Fibroblast of peridontal ligament (primary cell): ENCODE measurements around the gene PIP4K2A.
A peak's percentile ranks its signal among the peaks of the same experiment; 100 is the strongest.
"Not testable (repeated sequence)": the region's sequence is repeated elsewhere in the genome, so short reads cannot be mapped to it uniquely, and the experiment has no call there.

Experiments
- DNase-seq: peaks from one replicate; pipeline ENCODE4 v3.0.0-alpha.2; 2010; ENCODE audit errors: extremely low read depth

The PIP4K2A gene

DNA sequence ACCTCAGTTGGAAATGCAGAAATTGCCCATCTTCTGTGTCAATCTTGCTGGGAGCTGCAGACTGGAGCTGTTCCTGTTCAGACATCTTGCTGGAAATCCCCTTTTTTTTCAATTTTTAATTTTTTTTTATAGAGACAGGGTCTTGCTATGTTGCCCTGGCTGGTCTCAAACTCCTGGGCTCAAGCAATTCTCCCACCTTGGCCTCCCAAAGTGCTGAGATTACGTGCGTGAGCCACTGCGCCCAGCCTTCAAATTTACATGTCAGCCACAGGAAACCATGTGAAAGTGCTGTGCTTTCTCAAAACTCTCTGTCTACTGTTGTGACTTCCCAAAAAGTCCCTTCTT lies 200.0 kb downstream of the PIP4K2A start:
- DNase-seq, result not testable (repeated sequence)

DNA sequence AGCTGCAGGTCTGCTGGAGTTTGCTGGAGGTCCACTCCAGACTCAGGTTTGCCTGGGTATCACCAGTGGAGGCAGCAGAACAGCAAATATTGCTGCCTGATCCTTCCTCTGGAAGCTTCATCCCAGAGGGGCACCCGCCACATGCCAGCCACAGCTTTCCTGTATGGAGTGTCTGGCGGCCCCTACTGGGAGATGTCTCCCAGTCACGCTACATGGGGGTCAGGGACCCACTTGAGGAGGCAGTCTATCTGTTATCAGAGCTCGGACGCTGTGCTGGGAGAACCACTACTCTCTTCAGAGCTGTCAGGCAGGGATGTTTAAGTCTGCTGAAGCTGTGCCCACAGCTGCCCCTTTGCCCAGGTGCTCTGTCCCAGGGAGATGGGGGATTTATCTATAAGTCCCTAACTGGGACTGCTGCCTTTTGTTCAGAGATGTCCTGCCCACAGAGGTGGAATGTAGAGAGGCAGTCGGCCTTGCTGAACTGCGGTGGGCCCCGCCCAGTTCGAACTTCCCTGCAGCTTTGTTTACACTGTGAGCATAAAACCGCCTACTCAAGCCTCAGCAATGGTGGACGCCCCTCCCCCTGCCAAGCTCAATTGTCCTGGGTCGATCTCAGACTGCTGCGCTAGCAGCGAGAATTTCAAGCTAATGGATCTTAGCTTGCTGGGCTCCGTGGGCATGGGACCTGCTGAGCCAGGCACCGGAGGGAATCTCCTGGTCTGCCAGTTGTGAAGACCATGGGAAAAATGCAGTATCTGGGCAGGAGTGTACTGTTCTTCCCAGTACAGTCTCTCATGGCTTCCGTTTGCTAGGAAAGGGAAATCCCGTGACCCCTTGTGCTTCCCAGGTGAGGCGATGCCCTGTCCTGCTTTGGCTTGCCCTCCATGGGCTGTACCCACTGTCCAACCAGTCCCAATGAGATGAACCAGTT lies 200.6 kb downstream of the PIP4K2A start:
- not testable (repeated sequence) for DNase-seq

DNA sequence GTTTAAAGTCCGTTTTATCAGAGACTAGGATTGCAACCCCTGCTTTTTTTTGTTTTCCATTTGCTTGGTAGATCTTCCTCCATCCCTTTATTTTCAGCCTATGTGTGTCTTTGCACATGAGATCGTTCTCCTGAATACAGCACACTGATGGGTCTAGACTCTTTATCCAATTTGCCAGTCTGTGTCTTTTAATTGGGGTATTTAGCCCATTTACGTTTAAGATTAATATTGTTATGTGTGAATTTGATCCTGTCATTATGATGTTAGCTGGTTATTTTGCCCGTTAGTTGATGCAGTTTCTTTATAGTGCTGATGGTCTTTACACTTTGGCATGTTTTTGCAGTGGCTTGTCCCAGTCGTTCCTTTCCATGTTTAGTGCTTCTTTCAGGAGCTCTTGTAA lies 202.4 kb downstream of the PIP4K2A start:
- not testable (repeated sequence) for DNase-seq

DNA sequence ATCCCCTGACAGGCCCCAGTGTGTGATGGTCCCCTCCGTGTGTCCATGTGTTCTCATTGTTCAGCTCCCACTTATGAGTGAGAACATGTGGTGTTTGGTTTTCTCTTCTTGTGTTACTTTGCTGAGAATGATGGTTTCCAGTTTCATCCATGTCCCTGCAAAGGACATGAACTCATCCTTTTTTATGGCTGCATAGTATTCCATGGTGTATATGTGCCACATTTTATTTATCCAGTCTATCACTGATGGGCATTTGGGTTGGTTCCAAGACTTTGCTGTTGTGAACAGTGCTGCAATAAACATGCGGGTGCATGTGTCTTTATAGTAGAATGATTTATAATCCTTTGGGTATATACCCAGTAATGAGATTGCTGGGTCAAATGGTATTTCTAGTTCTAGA lies 206.2 kb downstream of the PIP4K2A start:
- not testable (repeated sequence) for DNase-seq

DNA sequence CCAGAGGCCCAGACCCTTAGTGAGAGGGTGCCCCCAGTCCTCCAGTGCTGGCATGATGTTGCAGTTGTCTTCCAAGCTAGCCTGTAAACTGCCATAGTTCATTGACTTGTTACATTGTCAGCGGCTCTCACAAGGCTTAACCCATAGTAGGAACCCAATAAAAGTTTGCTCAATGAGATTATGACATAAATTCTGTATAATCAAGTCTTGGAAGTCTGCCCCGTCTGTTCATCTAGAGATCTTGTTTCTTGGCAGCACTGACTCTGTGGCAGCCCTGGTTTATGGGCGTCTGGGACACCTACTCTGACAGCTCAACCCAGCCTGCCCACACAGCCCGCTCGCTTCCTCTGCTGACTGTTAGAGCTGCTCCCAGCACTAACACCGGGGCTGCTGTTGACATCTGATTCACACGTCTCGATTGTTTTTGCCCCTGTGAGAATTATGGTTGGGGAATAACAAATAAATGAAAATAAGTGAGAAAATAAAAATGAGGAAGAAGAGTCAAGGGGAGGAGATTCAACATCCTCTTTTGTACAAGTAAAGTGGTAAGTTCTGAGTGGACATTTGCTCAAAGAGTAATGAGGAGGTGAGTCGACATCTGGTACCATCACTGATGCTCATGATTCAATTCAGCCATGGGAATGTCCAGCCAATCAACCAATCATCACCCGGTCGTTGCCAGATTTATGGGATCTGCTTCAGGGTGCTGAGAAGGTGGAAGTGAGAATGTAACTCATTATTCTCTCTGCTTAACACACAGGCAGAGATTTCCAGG lies 208.3 kb downstream of the PIP4K2A start:
- DNase-seq, result no peak

DNA sequence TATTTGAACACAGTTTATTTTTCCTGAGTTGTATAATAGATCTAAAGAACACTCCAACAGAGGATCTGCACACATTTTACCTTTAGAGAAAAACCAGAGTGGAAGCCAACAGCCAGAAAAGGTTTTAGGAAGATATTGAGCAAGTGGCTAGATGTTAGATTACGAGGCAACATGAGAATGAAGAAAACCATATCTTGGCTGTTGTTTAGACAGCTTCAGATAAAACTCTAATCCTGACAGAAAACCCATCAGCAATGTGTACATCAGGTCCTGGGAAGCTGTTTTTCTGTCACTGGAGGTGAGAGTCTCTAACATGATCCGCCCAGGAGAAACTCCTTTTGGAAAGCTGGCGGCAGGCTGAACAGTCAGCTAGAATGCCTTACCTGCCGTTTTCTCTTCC lies 209.6 kb downstream of the PIP4K2A start:
- DNase-seq, result no peak

DNA sequence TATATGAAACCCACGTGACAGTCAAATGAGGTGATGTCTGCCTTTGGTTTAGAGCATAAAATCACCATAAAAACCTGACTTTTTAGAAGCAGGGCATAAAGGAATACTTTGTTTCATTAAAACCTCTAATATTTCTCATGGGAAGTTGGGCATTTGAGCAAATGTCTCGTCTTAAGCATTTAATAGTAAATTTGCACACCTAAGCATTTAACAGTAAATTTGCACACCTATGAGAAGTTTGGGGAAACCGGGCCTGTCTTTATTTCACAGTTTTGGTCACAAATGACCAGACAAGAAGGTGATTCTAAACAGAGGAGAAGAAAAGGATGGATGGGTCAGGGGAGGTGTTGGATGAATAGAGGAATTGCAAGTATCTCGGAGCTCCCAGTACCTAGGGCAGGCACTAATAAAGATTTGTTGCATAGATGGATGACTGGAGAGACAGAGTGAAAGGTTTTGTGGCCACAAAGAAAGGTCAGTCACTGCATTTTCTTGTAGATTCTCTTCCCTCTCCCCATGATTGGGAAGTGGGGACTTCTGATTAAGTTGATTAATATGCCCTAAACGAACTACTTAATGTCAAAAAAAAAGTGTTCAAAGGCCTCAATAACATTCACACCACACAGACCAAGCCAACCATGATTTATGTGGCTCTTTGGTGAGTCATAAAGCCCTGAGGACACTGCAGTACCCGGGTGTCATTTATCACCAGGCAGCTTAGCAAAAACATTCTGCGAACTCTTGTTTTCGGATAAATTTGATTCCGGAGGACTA lies 210.9 kb downstream of the PIP4K2A start:
- DNase-seq, result no peak

DNA sequence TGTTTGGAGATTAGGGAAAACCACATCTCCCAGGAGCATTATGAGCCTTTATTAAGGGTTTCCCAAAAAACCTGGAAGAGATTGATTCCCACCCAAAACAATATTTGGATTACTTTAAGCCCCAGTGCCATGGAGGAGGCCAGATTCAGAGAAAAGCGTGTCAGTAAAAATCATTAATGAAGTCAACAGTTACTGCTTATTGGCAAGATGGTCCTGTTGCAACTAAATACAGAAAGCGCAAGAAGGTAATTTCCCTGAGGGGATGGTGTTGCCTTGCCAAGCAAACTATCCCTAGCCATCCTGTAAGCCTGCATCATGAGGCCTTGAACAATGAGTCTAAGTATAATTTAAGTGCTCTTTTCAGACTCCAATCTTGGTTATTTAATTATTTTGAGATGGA lies 212.5 kb downstream of the PIP4K2A start:
- DNase-seq, result no peak

DNA sequence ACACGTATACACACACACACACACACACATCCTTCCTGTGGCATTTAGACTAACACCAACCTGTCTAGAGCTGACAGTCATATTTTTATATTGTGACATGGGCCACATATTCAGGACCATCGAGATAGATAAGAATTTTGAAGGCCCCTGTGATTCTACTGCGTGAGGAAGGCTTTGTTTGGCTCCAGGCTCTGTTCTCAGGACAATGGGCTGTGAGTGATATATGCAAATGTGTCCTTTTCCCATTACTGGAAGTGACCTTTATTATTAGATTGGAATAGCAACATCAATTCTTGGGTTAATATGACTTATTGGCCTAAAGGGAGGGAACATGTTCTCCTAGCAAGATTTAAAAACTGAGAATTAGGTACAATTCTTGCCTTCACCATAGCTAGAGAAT lies 213.0 kb downstream of the PIP4K2A start:
- no peak for DNase-seq

DNA sequence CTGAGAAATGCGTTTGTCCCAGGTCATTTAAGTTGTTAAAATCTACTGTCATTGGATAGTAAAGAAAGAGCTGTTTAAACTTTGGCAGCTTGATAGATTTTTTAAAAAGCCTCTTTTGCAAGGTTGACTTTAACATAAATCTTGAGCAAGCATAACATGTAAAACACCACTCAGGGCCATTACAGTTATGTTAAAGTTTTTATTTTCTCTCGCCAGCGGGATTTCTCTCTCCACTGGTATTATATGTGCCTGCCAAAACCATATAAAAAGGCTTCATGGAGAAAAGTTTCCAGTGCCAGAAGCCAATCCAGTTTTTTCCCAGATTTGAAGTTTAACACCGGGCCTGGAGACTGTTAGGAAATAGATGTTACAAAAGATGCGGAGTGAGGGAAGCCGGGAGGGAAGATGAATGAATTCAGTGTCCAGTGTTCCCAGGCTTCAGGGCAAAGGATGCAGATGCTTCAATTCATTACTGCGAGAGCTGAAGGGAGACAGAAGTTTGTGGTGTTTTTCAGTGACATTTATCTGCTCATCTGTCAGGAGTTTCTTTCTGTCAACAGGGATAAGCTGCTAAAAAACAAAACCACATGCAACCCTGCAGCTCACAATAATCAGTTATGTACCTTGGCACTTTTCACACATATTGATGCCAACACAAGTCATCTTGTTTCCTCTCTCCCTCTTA lies 213.6 kb downstream of the PIP4K2A start:
- peak; percentile 47 for DNase-seq

DNA sequence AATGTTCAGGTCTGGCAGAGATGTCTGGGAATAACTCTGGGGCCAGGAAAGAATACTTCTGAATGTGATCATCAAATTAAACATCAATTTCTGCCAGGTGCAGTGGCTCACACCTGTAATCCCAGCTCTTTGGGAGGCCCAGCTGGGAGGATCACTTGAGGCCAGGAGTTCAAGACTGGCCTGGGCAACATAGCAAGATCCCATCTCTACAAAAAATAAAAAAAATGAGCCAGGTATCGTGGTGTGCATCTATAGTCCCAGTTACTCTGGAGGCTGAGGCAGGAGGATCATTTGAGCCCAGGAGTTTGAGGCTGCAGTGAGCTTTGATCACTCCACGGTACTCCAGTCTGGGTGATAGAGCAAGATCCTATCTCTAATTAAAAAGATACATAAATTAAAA lies 214.4 kb downstream of the PIP4K2A start:
- DNase-seq, result not testable (repeated sequence)

DNA sequence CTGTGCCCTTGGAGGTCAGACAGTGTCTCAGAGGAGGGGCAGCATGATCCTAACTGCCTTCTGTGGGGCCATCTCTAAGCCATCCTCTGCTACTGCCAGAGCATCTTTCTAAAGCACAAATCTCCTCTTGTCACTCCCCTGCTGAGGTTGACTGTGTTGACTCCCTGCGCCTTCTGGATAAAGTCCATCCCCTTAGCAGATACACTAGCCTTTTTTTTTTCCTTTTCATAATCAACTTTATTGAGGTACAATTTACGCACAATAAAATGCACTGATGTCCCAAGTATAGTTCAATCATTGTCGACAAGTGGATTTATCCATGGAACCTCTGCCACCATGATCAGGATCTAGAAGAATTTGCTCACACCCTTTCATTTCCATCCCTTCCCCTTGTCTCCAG lies 219.0 kb downstream of the PIP4K2A start:
- DNase-seq, result no peak

DNA sequence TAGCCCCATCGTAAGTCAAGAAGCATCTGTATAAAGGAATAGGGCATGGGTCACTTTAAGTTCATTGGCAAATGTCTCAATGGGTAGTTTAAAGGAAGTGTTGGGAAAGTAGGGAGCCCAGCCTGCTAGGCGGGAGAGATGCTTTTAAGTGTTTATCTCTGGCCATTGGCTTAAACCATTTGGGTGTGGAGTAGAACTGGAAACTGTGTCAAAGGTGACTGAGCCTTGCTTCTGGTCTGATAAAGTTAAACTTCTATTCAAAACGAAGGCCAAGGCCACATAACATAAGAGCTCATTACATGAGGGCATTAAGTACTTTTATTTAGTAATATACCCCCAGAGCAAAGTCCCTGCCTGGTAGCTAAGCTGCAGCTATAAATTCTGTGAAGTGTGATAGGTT lies 220.4 kb downstream of the PIP4K2A start:
- no peak for DNase-seq

DNA sequence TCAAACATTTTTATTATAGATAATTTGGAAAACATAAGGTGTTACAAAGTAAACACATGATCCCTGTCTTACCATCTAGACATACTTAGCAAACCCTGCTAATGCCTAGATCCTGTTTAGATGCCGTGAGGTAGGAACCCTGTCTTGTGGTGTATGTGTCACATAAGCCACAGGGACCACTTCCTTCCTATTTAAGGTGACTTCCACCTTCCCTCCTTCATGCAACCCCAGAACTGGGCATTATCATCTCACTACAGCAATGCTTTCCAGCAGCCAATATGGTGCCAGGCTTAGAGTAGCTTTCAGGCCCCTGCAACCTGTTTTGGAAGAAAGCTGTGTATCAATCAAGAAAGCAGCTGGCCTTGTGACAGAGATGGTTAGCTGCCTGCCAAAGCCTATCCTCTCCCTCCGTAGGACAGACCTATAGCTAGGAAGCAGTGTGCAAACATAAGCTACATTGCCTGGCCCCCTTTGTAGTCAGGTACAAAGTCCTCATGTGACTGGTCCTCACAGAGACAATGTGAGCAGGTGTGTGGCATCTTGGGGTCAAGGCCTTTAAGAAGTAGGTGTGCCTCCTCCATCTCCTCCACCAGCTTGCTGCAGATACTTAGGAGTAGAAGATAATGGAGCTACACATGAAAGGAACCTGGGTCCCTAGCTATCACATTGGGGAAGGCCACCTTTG lies 222.3 kb downstream of the PIP4K2A start:
- no peak for DNase-seq

DNA sequence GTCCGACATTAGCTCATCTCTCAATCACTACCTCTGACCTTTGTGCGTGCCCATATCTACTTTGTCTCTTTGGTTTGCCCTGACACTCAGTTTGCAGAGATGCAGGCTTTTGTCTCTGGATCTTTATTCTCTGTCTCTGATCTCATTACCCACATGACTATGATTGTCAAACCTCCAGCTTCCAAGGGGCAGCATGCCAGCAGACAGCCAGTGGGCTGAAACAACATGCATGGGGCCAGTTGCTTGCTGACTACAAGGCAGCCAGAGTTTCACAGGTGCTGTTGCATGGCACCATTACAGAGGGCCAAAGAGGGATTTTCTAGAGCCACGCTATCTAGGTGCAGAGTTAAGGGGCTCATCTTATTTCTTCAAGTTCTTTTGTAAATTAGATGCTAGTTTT lies 222.9 kb downstream of the PIP4K2A start:
- DNase-seq, result no peak

DNA sequence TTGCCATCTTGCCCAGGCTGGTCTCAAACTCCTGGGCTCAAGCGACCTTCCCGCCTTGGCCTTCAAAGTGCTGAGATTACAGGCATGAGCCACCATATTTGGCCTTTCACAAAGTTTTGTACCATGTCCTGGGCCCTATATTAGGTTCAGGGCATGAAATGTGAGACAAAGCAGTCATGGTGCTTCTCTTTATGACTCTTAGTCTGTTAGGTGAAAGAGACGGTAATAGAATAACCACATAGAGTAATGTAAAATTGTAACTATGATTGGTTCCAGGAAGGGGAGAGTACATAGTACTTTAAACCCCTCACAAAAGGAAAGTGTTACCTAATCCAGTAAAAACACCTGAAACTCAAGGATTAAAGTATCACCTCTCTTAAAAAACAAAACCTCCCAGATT lies 224.4 kb downstream of the PIP4K2A start:
- no peak for DNase-seq

DNA sequence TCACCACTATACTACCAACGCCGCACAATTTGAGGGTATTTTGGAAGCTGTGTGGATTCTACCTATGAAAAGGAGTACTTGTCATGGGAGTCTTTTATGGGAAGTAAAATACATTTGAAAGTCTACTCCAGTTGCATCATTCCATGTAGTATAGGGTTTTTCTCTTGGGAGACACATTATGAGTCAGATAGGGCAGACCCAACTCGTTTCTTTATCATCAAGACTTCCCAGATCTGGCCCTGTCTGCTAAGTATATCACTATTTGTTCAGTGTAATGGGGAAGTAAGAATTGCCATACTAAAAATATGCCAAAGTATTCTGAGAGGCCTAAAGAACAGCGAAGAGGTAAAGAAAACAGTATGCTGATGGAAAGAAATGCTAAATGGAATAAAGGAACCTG lies 224.9 kb downstream of the PIP4K2A start:
- DNase-seq, result peak; percentile 46

DNA sequence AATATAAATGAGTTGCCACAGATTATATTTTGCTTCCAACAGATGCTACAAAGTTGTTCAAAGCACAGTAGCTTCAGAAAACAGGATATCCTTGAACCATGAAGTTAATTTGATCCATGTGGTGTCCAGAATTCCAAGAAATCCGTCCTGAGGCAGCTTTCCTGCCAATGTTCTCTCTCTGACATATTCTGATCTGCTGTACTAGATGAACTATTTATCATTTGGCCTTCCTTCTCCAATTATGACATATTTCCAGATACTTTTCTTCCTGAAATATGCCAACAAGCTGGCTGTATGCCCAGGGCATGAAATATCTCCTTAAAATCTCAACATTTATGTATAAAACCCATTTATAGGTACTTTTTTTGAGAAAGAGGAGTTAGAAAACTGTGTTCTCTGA lies 227.9 kb downstream of the PIP4K2A start:
- DNase-seq, result peak; percentile 76
